ENCODE measurements around the gene NEURL1B.
"Not testable (repeated sequence)": the region's sequence is repeated elsewhere in the genome, so short reads cannot be mapped to it uniquely, and the experiment has no call there.

NEURL1B gene

GRCh38 chr5:172668594-172669071 is 27.6 kb downstream of the NEURL1B start:
- no peak for TF ChIP-seq POLR2AphosphoS5 (IDR thresholded peaks at IDR 0.05; ENCODE audit: borderline replicate concordance, low read depth, low read length)
- TF ChIP-seq FOXP2 (optimal IDR thresholded peaks at IDR 0.05; ENCODE audit: control extremely low read depth, extremely low read length, insufficient read depth): no peak
- TF ChIP-seq EZH2 (IDR thresholded peaks at IDR 0.05): no peak
- Histone ChIP-seq H3K36me3 (ENCODE audit: insufficient read depth, low read length) (no peaks in the 10 kb centered on the region), H3K4me3 (no peak overlapping the region), H3K27ac (no peak overlapping the region), H3K9me3 (ENCODE audit: low read depth, low read length) (no peaks in the 10 kb centered on the region), H3K9ac (ENCODE audit: insufficient read length) (no peak overlapping the region)
- no peak for DNase-seq (ENCODE audit: low read depth, low spot score)

GRCh38 chr5:172669386-172670004 is 28.4 kb downstream of the NEURL1B start:
- DNase-seq (ENCODE audit: low read depth, low spot score): no peak
- H3K36me3 ChIP-seq (ENCODE audit: insufficient read depth, low read length): no peaks in the 10 kb centered on the region
- H3K4me3 ChIP-seq: no peak overlapping the region
- H3K27ac ChIP-seq: no peak overlapping the region
- H3K9ac ChIP-seq (ENCODE audit: insufficient read length): no peak overlapping the region
- TF ChIP-seq EZH2 (IDR thresholded peaks at IDR 0.05) (no peak), FOXP2 (optimal IDR thresholded peaks at IDR 0.05; ENCODE audit: control extremely low read depth, extremely low read length, insufficient read depth) (no peak), POLR2AphosphoS5 (IDR thresholded peaks at IDR 0.05; ENCODE audit: borderline replicate concordance, low read depth, low read length) (no peak)
- no peaks in the 10 kb centered on the region for H3K9me3 ChIP-seq (ENCODE audit: low read depth, low read length)

DNA sequence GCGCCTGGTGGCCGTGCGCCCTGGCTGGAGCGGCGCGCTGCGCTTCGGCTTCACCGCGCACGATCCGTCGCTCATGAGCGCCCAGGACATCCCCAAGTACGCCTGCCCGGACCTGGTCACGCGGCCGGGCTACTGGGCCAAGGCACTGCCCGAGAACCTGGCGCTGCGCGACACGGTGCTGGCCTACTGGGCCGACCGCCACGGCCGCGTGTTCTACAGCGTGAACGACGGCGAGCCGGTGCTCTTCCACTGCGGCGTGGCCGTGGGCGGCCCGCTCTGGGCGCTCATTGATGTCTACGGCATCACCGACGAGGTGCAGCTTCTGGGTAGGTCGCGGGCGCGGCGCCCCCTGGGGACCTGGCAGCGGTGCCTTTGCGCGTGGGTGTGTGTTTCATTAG is 28.9 kb downstream of the NEURL1B start:
- TF ChIP-seq POLR2AphosphoS5 (IDR thresholded peaks at IDR 0.05; ENCODE audit: borderline replicate concordance, low read depth, low read length): no peak
- TF ChIP-seq EZH2 (IDR thresholded peaks at IDR 0.05): no peak
- TF ChIP-seq FOXP2 (optimal IDR thresholded peaks at IDR 0.05; ENCODE audit: control extremely low read depth, extremely low read length, insufficient read depth): no peak
- Histone ChIP-seq H3K27ac (no peak overlapping the region), H3K36me3 (ENCODE audit: insufficient read depth, low read length) (no peaks in the 10 kb centered on the region), H3K9me3 (ENCODE audit: low read depth, low read length) (no peaks in the 10 kb centered on the region), H3K4me3 (no peak overlapping the region), H3K9ac (ENCODE audit: insufficient read length) (no peak overlapping the region)
- DNase-seq (ENCODE audit: low read depth, low spot score): no peak

DNA sequence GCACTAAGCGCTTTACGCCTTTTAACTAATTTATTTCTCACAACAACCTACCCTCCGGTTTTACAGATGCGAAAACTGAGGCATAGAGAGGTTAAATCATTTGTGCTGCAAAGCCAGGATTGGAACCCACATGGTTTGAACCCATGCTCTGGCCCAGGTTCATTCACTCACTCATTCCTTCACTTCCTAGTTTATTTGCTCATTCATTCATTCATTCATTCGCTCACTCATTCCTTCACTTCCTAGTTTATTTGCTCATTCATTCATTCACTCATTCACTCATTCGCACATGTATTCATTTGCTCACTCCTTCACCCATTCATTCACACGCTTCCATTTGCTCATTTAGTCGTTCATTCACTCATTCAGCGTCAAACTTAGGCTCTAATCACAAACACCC is 29.4 kb downstream of the NEURL1B start:
- H3K4me3 ChIP-seq: no peak overlapping the region
- H3K9me3 ChIP-seq (ENCODE audit: low read depth, low read length): no peaks in the 10 kb centered on the region
- no peak for TF ChIP-seq FOXP2 (optimal IDR thresholded peaks at IDR 0.05; ENCODE audit: control extremely low read depth, extremely low read length, insufficient read depth)
- TF ChIP-seq POLR2AphosphoS5 (IDR thresholded peaks at IDR 0.05; ENCODE audit: borderline replicate concordance, low read depth, low read length): no peak
- TF ChIP-seq EZH2 (IDR thresholded peaks at IDR 0.05): no peak
- H3K36me3 ChIP-seq (ENCODE audit: insufficient read depth, low read length): no peaks in the 10 kb centered on the region
- DNase-seq (ENCODE audit: low read depth, low spot score): no peak
- H3K27ac ChIP-seq: no peak overlapping the region
- H3K9ac ChIP-seq (ENCODE audit: insufficient read length): no peak overlapping the region

- TF ChIP-seq FOXP2 (optimal IDR thresholded peaks at IDR 0.05; ENCODE audit: control extremely low read depth, extremely low read length, insufficient read depth) (no peak), POLR2AphosphoS5 (IDR thresholded peaks at IDR 0.05; ENCODE audit: borderline replicate concordance, low read depth, low read length) (no peak), EZH2 (IDR thresholded peaks at IDR 0.05) (no peak)
- no peak overlapping the region for H3K9ac ChIP-seq (ENCODE audit: insufficient read length)
- no peak for DNase-seq (ENCODE audit: low read depth, low spot score)
- no peak overlapping the region for H3K4me3 ChIP-seq
- H3K27ac ChIP-seq: no peak overlapping the region
- H3K36me3 ChIP-seq (ENCODE audit: insufficient read depth, low read length): no peaks in the 10 kb centered on the region
- H3K9me3 ChIP-seq (ENCODE audit: low read depth, low read length): no peaks in the 10 kb centered on the region
Measured at GRCh38 chr5:172671091-172671490, 30.0 kb downstream of the NEURL1B start.

- Histone ChIP-seq H3K36me3 (ENCODE audit: insufficient read depth, low read length) (no peaks in the 10 kb centered on the region), H3K4me3 (no peak overlapping the region), H3K9ac (ENCODE audit: insufficient read length) (no peak overlapping the region), H3K27ac (no peak overlapping the region), H3K9me3 (ENCODE audit: low read depth, low read length) (no peaks in the 10 kb centered on the region)
- TF ChIP-seq EZH2 (IDR thresholded peaks at IDR 0.05): no peak
- DNase-seq (ENCODE audit: low read depth, low spot score): no peak
Measured at GRCh38 chr5:172672681-172673080, 31.6 kb downstream of the NEURL1B start.

DNA sequence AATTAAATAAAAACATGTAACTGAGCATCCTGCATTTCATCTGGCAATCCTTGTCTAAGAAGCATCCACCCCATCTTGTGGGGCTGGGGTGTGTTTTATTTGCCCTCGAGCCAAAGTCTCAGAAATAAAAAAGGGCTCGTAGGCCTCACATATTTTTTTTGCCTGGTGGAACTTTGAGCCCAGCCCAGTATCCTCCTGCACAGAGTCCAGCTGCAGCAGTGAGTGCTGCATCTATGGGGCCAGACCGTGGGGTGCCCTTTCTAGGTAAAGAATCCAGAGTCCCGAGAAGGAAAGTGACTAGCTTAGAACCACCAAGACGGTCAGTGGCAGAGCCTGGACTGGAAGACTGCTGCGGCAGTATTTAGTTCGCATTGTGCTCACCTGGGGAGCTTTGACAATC is 33.1 kb downstream of the NEURL1B start:
- no peaks in the 10 kb centered on the region for H3K36me3 ChIP-seq (ENCODE audit: insufficient read depth, low read length)

GRCh38 chr5:172676914-172677475 is 35.9 kb downstream of the NEURL1B start:
- TF ChIP-seq POLR2AphosphoS5 (IDR thresholded peaks at IDR 0.05; ENCODE audit: borderline replicate concordance, low read depth, low read length) (no peak), EZH2 (IDR thresholded peaks at IDR 0.05) (no peak), FOXP2 (optimal IDR thresholded peaks at IDR 0.05; ENCODE audit: control extremely low read depth, extremely low read length, insufficient read depth) (no peak)
- Histone ChIP-seq H3K9ac (ENCODE audit: insufficient read length) (no peak overlapping the region), H3K27ac (no peak overlapping the region), H3K36me3 (ENCODE audit: insufficient read depth, low read length) (no peaks in the 10 kb centered on the region), H3K9me3 (ENCODE audit: low read depth, low read length) (no peaks in the 10 kb centered on the region), H3K4me3 (no peak overlapping the region)
- DNase-seq (ENCODE audit: low read depth, low spot score): no peak

More for the DNA sequence above, 33.1 kb downstream of the NEURL1B start:
- Histone ChIP-seq H3K4me3 (no peak overlapping the region), H3K9ac (ENCODE audit: insufficient read length) (no peak overlapping the region), H3K9me3 (ENCODE audit: low read depth, low read length) (no peaks in the 10 kb centered on the region), H3K27ac (no peak overlapping the region)
- no peak for TF ChIP-seq POLR2AphosphoS5 (IDR thresholded peaks at IDR 0.05; ENCODE audit: borderline replicate concordance, low read depth, low read length)
- no peak for TF ChIP-seq FOXP2 (optimal IDR thresholded peaks at IDR 0.05; ENCODE audit: control extremely low read depth, extremely low read length, insufficient read depth)
- no peak for TF ChIP-seq EZH2 (IDR thresholded peaks at IDR 0.05)
- no peak for DNase-seq (ENCODE audit: low read depth, low spot score)

GRCh38 chr5:172678362-172678874 is 37.4 kb downstream of the NEURL1B start:
- not testable (repeated sequence) for H3K36me3 ChIP-seq (ENCODE audit: insufficient read depth, low read length); DNase-seq (ENCODE audit: low read depth, low spot score); H3K4me3 ChIP-seq; H3K27ac ChIP-seq; H3K9me3 ChIP-seq (ENCODE audit: low read depth, low read length); H3K9ac ChIP-seq (ENCODE audit: insufficient read length)

All from SK-N-MC (cell line).